Measurements from ENCODE around the gene ZNF668. TPM values are rescaled to one million over a fixed set of nuclear protein-coding genes. Genes with fewer than 3 reads are reported as not detected.

The ZNF668 gene
- total and polyA plus RNA-seq, 2 of the 13 experiments (the other 11 are each of a cell fraction or from before 2014, with no cell fraction given): 3.8 to 9.8 TPM

- TF ChIP-seq, protein P1, sequence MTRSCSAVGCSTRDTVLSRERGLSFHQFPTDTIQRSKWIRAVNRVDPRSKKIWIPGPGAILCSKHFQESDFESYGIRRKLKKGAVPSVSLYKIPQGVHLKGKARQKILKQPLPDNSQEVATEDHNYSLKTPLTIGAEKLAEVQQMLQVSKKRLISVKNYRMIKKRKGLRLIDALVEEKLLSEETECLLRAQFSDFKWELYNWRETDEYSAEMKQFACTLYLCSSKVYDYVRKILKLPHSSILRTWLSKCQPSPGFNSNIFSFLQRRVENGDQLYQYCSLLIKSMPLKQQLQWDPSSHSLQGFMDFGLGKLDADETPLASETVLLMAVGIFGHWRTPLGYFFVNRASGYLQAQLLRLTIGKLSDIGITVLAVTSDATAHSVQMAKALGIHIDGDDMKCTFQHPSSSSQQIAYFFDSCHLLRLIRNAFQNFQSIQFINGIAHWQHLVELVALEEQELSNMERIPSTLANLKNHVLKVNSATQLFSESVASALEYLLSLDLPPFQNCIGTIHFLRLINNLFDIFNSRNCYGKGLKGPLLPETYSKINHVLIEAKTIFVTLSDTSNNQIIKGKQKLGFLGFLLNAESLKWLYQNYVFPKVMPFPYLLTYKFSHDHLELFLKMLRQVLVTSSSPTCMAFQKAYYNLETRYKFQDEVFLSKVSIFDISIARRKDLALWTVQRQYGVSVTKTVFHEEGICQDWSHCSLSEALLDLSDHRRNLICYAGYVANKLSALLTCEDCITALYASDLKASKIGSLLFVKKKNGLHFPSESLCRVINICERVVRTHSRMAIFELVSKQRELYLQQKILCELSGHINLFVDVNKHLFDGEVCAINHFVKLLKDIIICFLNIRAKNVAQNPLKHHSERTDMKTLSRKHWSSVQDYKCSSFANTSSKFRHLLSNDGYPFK (CRISPR knock-in tag; IDR thresholded peaks at IDR 0.05; ENCODE audit: borderline replicate concordance): peak; percentile 86; the same call in 1 of the 2 replicates
- no peak for TF ChIP-seq ZBTB8A (CRISPR knock-in tag; IDR thresholded peaks at IDR 0.05; ENCODE audit: borderline replicate concordance, low read depth)
- peak; percentile 93 for TF ChIP-seq EED (CRISPR knock-in tag; IDR thresholded peaks at IDR 0.05)
- no peak for TF ChIP-seq SOX6 (IDR thresholded peaks at IDR 0.05)
- peak; percentile 67; the same call in 1 of the 2 replicates for TF ChIP-seq SOX6 (CRISPR knock-in tag; IDR thresholded peaks at IDR 0.05)
- TF ChIP-seq GPN1 (CRISPR knock-in tag; IDR thresholded peaks at IDR 0.05; ENCODE audit: borderline replicate concordance): peak; percentile 44; the same call in 1 of the 2 replicates
- no peak; the same call in 1 of the 2 replicates for TF ChIP-seq ELF4 (CRISPR knock-in tag; IDR thresholded peaks at IDR 0.05; ENCODE audit: borderline replicate concordance)
- TF ChIP-seq, protein P2, sequence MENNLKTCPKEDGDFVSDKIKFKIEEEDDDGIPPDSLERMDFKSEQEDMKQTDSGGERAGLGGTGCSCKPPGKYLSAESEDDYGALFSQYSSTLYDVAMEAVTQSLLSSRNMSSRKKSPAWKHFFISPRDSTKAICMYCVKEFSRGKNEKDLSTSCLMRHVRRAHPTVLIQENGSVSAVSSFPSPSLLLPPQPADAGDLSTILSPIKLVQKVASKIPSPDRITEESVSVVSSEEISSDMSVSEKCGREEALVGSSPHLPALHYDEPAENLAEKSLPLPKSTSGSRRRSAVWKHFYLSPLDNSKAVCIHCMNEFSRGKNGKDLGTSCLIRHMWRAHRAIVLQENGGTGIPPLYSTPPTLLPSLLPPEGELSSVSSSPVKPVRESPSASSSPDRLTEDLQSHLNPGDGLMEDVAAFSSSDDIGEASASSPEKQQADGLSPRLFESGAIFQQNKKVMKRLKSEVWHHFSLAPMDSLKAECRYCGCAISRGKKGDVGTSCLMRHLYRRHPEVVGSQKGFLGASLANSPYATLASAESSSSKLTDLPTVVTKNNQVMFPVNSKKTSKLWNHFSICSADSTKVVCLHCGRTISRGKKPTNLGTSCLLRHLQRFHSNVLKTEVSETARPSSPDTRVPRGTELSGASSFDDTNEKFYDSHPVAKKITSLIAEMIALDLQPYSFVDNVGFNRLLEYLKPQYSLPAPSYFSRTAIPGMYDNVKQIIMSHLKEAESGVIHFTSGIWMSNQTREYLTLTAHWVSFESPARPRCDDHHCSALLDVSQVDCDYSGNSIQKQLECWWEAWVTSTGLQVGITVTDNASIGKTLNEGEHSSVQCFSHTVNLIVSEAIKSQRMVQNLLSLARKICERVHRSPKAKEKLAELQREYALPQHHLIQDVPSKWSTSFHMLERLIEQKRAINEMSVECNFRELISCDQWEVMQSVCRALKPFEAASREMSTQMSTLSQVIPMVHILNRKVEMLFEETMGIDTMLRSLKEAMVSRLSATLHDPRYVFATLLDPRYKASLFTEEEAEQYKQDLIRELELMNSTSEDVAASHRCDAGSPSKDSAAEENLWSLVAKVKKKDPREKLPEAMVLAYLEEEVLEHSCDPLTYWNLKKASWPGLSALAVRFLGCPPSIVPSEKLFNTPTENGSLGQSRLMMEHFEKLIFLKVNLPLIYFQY (CRISPR knock-in tag; IDR thresholded peaks at IDR 0.05; ENCODE audit: borderline replicate concordance): no peak
- TF ChIP-seq JARID2 (CRISPR knock-in tag; IDR thresholded peaks at IDR 0.05; ENCODE audit: insufficient replicate concordance): no peak
- TF ChIP-seq SMC3 (IDR thresholded peaks at IDR 0.05; ENCODE audit: low read length): no peak
- TF ChIP-seq SNAI1 (CRISPR knock-in tag; IDR thresholded peaks at IDR 0.05; ENCODE audit: borderline replicate concordance): no peak
- no peak for TF ChIP-seq FOXK2 (IDR thresholded peaks at IDR 0.05)
- TF ChIP-seq PATZ1 (CRISPR knock-in tag; IDR thresholded peaks at IDR 0.05): peak; percentile 90
- TF ChIP-seq ZNF337 (CRISPR knock-in tag; IDR thresholded peaks at IDR 0.05; ENCODE audit: borderline replicate concordance, low read depth): peak; percentile 96
- TF ChIP-seq ZNF34 (CRISPR knock-in tag; IDR thresholded peaks at IDR 0.05; ENCODE audit: borderline replicate concordance): 0 out of 2 replicates have a peak, but pooled peaks have one; percentile 6
- no peak for TF ChIP-seq POLR2AphosphoS2 (IDR thresholded peaks at IDR 0.05; ENCODE audit: low read depth, low read length)
Measured at GRCh38 chr16:31032736-31033708, 41.0 kb downstream of the ZNF668 start, which contains the start of gene STX4 (continued).

All from HepG2 (cell line).